Body of pancreas (tissue), 4 donors: ENCODE results near the gene PHF13.

Experiments used
- POLR2A ChIP-seq, 3 donors: fragments of 450-650 bp; IDR thresholded peaks; one replicate each; pipeline ENCODE4 v1.6.1; 2016; ENCODE audit warnings: antibody characterized with exemption in 3 of 3, mild to moderate bottlenecking in 2 of 3
- TF ChIP-seq, protein P1 (sequence below), 7 experiments: fragments of 450-650 bp in 4 of 7; fragments of 200-600 bp in 3 of 7; sonication (generic) in 3 of 7; IDR thresholded peaks; one replicate each; pipeline ENCODE4 v1.5.1; 2016 to 2019; ENCODE audit warnings: antibody characterized with exemption in 7 of 7

DNA sequence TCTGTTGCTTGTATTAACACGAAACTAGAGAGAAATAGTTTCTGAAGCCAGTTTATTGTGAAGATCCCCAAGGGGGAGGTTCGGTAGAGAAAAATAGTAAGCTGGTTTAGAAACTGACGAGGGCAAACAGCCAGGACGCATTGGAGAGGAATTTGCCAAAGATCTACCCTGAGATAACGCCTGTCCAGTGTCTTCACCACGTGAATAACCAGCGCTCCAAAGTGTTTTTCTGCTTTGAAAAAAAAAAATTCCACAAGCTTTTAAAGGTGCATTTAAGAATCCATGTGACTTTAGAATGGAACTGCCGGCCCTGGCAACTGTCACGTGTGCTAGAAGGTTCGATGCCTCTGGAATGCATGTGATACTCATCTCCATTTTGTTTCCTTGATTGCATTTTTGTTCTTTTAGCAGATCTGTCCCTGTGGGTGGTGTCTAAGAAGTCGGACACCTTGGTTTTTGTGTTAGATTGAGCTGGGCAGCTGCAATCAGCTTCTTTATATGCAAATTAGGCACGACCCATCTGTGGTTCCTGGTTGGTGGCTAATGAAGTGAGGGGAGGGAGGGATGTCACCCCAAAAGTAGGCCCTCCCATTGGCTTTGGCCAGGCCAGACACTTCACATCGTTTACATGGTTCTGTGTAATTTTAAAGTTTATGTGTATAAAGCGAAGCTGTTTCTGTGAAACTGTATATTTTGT, 9.9 kb downstream of the PHF13 start:
- TF ChIP-seq, protein P1, sequence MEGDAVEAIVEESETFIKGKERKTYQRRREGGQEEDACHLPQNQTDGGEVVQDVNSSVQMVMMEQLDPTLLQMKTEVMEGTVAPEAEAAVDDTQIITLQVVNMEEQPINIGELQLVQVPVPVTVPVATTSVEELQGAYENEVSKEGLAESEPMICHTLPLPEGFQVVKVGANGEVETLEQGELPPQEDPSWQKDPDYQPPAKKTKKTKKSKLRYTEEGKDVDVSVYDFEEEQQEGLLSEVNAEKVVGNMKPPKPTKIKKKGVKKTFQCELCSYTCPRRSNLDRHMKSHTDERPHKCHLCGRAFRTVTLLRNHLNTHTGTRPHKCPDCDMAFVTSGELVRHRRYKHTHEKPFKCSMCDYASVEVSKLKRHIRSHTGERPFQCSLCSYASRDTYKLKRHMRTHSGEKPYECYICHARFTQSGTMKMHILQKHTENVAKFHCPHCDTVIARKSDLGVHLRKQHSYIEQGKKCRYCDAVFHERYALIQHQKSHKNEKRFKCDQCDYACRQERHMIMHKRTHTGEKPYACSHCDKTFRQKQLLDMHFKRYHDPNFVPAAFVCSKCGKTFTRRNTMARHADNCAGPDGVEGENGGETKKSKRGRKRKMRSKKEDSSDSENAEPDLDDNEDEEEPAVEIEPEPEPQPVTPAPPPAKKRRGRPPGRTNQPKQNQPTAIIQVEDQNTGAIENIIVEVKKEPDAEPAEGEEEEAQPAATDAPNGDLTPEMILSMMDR (IDR thresholded peaks at IDR 0.05) = no peak
- no peak for TF ChIP-seq POLR2A (IDR thresholded peaks at IDR 0.05)
